Neural crest cell (in vitro differentiated cells): ENCODE measurements around the gene DENND6B. TPM values are rescaled to one million over a fixed set of nuclear protein-coding genes. Genes with fewer than 3 reads are reported as not detected.

ENCODE experiments used
- DNase-seq: peaks from one replicate; pipeline ENCODE4 v3.0.0; 2021; ENCODE audit warnings: low read depth, mixed read lengths, low spot score
- H3K27ac Mint-ChIP-seq: one replicate; pipeline ENCODE4 v1.8.0; 2021; ENCODE audit warnings: mild to moderate bottlenecking, mixed read lengths; ENCODE audit not compliant: unreplicated experiment
- H3K27me3 Mint-ChIP-seq: 2 replicates; pipeline ENCODE4 v1.8.0; 2021; ENCODE audit warnings: low read depth, mild to moderate bottlenecking, mixed read lengths
- H3K36me3 Mint-ChIP-seq: 2 replicates; pipeline ENCODE4 v1.8.0; 2021; ENCODE audit warnings: low read depth, mild to moderate bottlenecking, mixed read lengths
- H3K4me1 Mint-ChIP-seq: 2 replicates; pipeline ENCODE4 v1.8.0; 2021; ENCODE audit warnings: mixed read lengths
- H3K4me3 Mint-ChIP-seq: one replicate; pipeline ENCODE4 v1.8.0; 2021; ENCODE audit warnings: mild to moderate bottlenecking, mixed read lengths
- H3K9me3 Mint-ChIP-seq: 2 replicates; pipeline ENCODE4 v1.8.0; 2021; ENCODE audit warnings: mixed read lengths
- CTCF ChIP-seq: fragments of 200-600 bp; sonication (generic); conservative IDR thresholded peaks from 2 replicates; pipeline ENCODE4 v1.5.0; 2021; ENCODE audit warnings: antibody characterized with exemption, mild to moderate bottlenecking
- total RNA-seq: library from RNA; stranded (reverse); gene quantifications from 2 replicates; pipeline ENCODE4 v1.2.1, GENCODE V29; 2021

The DENND6B gene
- total RNA-seq, 1 donor from 2014 or later, result 22.0 TPM

- no peak for TF ChIP-seq CTCF
- Mint-ChIP-seq H3K27me3 (peaks cover 3% of the 10 kb centered on the region), H3K4me3 (peak overlapping the region; percentile 8), H3K36me3 (no peaks in the 10 kb centered on the region), H3K27ac (no peak overlapping the region), H3K4me1 (peaks cover 17% of the 10 kb centered on the region), H3K9me3 (no peaks in the 10 kb centered on the region)
- no peak for DNase-seq
These were observed 29.1 kb downstream of the DENND6B start for GRCh38 chr22:50297510-50298265.

GRCh38 chr22:50296658-50297490, 29.9 kb downstream of the DENND6B start:
- H3K9me3 Mint-ChIP-seq, result no peaks in the 10 kb centered on the region
- peak overlapping the region; percentile 8 for H3K4me3 Mint-ChIP-seq
- H3K27me3 Mint-ChIP-seq, result peaks cover 3% of the 10 kb centered on the region
- no peaks in the 10 kb centered on the region for H3K36me3 Mint-ChIP-seq
- no peak for TF ChIP-seq CTCF
- H3K27ac Mint-ChIP-seq, result no peak overlapping the region
- no peak for DNase-seq
- H3K4me1 Mint-ChIP-seq, result peaks cover 19% of the 10 kb centered on the region

- TF ChIP-seq CTCF, result no peak
- Mint-ChIP-seq H3K27me3 (no peaks in the 10 kb centered on the region), H3K4me3 (no peak overlapping the region), H3K36me3 (no peaks in the 10 kb centered on the region), H3K9me3 (no peaks in the 10 kb centered on the region), H3K4me1 (peaks cover 19% of the 10 kb centered on the region), H3K27ac (no peak overlapping the region)
- DNase-seq, result no peak
These were observed 32.5 kb downstream of the DENND6B start for GRCh38 chr22:50294319-50294656.

- peaks cover 19% of the 10 kb centered on the region for H3K4me1 Mint-ChIP-seq
- H3K4me3 Mint-ChIP-seq, result no peak overlapping the region
- no peaks in the 10 kb centered on the region for H3K27me3 Mint-ChIP-seq
- no peaks in the 10 kb centered on the region for H3K9me3 Mint-ChIP-seq
- H3K27ac Mint-ChIP-seq, result no peak overlapping the region
- no peak for TF ChIP-seq CTCF
- no peak for DNase-seq
- H3K36me3 Mint-ChIP-seq, result no peaks in the 10 kb centered on the region
These were observed 33.1 kb downstream of the DENND6B start for GRCh38 chr22:50293441-50294318.
